ENCODE results near the gene KLK1.
A peak's percentile ranks its signal among the peaks of the same experiment; 100 is the strongest.

Gene KLK1

GRCh38 chr19:50797781-50798658 is 25.6 kb downstream of the KLK1 start:
- Mint-ChIP-seq H3K9me3 (no peaks in the 10 kb centered on the region), H3K4me3 (no peak overlapping the region)
- DNase-seq, result no peak

GRCh38 chr19:50797429-50797780 is 26.2 kb downstream of the KLK1 start:
- no peak overlapping the region for H3K27ac Mint-ChIP-seq
- ATAC-seq (replicated peaks), result no peak

More at GRCh38 chr19:50797781-50798658, 25.6 kb downstream of the KLK1 start:
- ATAC-seq (replicated peaks), result no peak
- Mint-ChIP-seq H3K36me3 (ENCODE audit: insufficient read depth) (peaks cover 49% of the 10 kb centered on the region), H3K27me3 (no peaks in the 10 kb centered on the region), H3K27ac (peak overlapping the region in 1 of 2 donors; percentile 71), H3K4me1 (ENCODE audit: low read depth in 2 of 2) (peaks cover 12 to 13% of the 10 kb centered on the region in 2 donors)

GRCh38 chr19:50796634-50797428 is 26.8 kb downstream of the KLK1 start:
- no peak overlapping the region for H3K4me3 Mint-ChIP-seq
- no peaks in the 10 kb centered on the region for H3K27me3 Mint-ChIP-seq
- no peak for ATAC-seq (replicated peaks)
- H3K9me3 Mint-ChIP-seq, result no peaks in the 10 kb centered on the region
- H3K4me1 Mint-ChIP-seq (ENCODE audit: low read depth in 2 of 2), result peaks cover 4 to 5% of the 10 kb centered on the region in 2 donors
- DNase-seq, result no peak
- no peak overlapping the region for H3K27ac Mint-ChIP-seq
- peaks cover 49% of the 10 kb centered on the region for H3K36me3 Mint-ChIP-seq (ENCODE audit: insufficient read depth)

More at GRCh38 chr19:50797429-50797780, 26.2 kb downstream of the KLK1 start:
- Mint-ChIP-seq H3K27me3 (no peaks in the 10 kb centered on the region), H3K36me3 (ENCODE audit: insufficient read depth) (peaks cover 49% of the 10 kb centered on the region), H3K4me3 (no peak overlapping the region), H3K4me1 (ENCODE audit: low read depth in 2 of 2) (peaks cover 6 to 7% of the 10 kb centered on the region in 2 donors), H3K9me3 (no peaks in the 10 kb centered on the region)
- no peak for DNase-seq

GRCh38 chr19:50796128-50796633 is 27.4 kb downstream of the KLK1 start:
- Mint-ChIP-seq H3K4me1 (ENCODE audit: low read depth in 2 of 2) (peaks cover 4% of the 10 kb centered on the region in 2 donors), H3K9me3 (no peaks in the 10 kb centered on the region), H3K27ac (no peak overlapping the region), H3K27me3 (no peaks in the 10 kb centered on the region), H3K4me3 (no peak overlapping the region), H3K36me3 (ENCODE audit: insufficient read depth) (peaks cover 45% of the 10 kb centered on the region)
- no peak for ATAC-seq (replicated peaks)
- DNase-seq, result no peak

- DNase-seq, result no peak
- Mint-ChIP-seq H3K4me3 (no peak overlapping the region), H3K27ac (peak overlapping the region in 1 of 2 donors; percentile 38), H3K36me3 (ENCODE audit: insufficient read depth) (peaks cover 39% of the 10 kb centered on the region), H3K4me1 (ENCODE audit: low read depth in 2 of 2) (peaks cover 3 to 4% of the 10 kb centered on the region in 2 donors), H3K9me3 (no peaks in the 10 kb centered on the region), H3K27me3 (no peaks in the 10 kb centered on the region)
- ATAC-seq (replicated peaks), result no peak
These were observed 27.9 kb downstream of the KLK1 start for GRCh38 chr19:50795664-50796073.

GRCh38 chr19:50794876-50795663 is 28.5 kb downstream of the KLK1 start:
- Mint-ChIP-seq H3K36me3 (ENCODE audit: insufficient read depth) (peaks cover 35% of the 10 kb centered on the region), H3K4me3 (no peak overlapping the region), H3K4me1 (ENCODE audit: low read depth in 2 of 2) (peaks cover 3 to 4% of the 10 kb centered on the region in 2 donors), H3K9me3 (no peaks in the 10 kb centered on the region), H3K27ac (peak overlapping the region; percentile 38 to 67), H3K27me3 (no peaks in the 10 kb centered on the region)
- no peak for DNase-seq
- ATAC-seq (replicated peaks), result no peak

GRCh38 chr19:50794074-50794875 is 29.3 kb downstream of the KLK1 start:
- peak; percentile 54 for ATAC-seq (replicated peaks)
- peaks cover 3 to 4% of the 10 kb centered on the region in 2 donors for H3K4me1 Mint-ChIP-seq (ENCODE audit: low read depth in 2 of 2)
- peaks cover 28% of the 10 kb centered on the region for H3K36me3 Mint-ChIP-seq (ENCODE audit: insufficient read depth)
- H3K27ac Mint-ChIP-seq, result peak overlapping the region in 1 of 2 donors; percentile 67
- no peak overlapping the region for H3K4me3 Mint-ChIP-seq
- DNase-seq, result no peak
- H3K9me3 Mint-ChIP-seq, result no peaks in the 10 kb centered on the region
- H3K27me3 Mint-ChIP-seq, result no peaks in the 10 kb centered on the region

- no peak for ATAC-seq (replicated peaks)
- H3K4me3 Mint-ChIP-seq, result no peak overlapping the region
- no peaks in the 10 kb centered on the region for H3K9me3 Mint-ChIP-seq
- peaks cover 25% of the 10 kb centered on the region for H3K36me3 Mint-ChIP-seq (ENCODE audit: insufficient read depth)
- no peaks in the 10 kb centered on the region for H3K27me3 Mint-ChIP-seq
- peaks cover 3 to 4% of the 10 kb centered on the region in 2 donors for H3K4me1 Mint-ChIP-seq (ENCODE audit: low read depth in 2 of 2)
- no peak for DNase-seq
- peak overlapping the region in 1 of 2 donors; percentile 67 for H3K27ac Mint-ChIP-seq
These were observed 30.0 kb downstream of the KLK1 start for GRCh38 chr19:50793558-50794065.

GRCh38 chr19:50792272-50793250 is 31.0 kb downstream of the KLK1 start:
- ATAC-seq (replicated peaks) (no peak), DNase-seq (no peak)
- Mint-ChIP-seq H3K4me1 (ENCODE audit: low read depth in 2 of 2) (peaks cover 3 to 4% of the 10 kb centered on the region in 2 donors), H3K36me3 (ENCODE audit: insufficient read depth) (peaks cover 22% of the 10 kb centered on the region), H3K27me3 (no peaks in the 10 kb centered on the region), H3K4me3 (no peak overlapping the region), H3K27ac (peak overlapping the region in 1 of 2 donors; percentile 41), H3K9me3 (no peaks in the 10 kb centered on the region)

- no peak overlapping the region for H3K4me3 Mint-ChIP-seq
- no peak overlapping the region for H3K27ac Mint-ChIP-seq
- peaks cover 15% of the 10 kb centered on the region for H3K36me3 Mint-ChIP-seq (ENCODE audit: insufficient read depth)
These were observed 31.9 kb downstream of the KLK1 start for GRCh38 chr19:50791594-50792271.

GRCh38 chr19:50790922-50791467 is 32.6 kb downstream of the KLK1 start:
- Mint-ChIP-seq H3K27me3 (no peaks in the 10 kb centered on the region), H3K4me1 (ENCODE audit: low read depth in 2 of 2) (peaks cover 3 to 4% of the 10 kb centered on the region in 2 donors), H3K9me3 (no peaks in the 10 kb centered on the region), H3K36me3 (ENCODE audit: insufficient read depth) (peaks cover 11% of the 10 kb centered on the region), H3K27ac (no peak overlapping the region), H3K4me3 (no peak overlapping the region)
- ATAC-seq (replicated peaks) (no peak), DNase-seq (no peak)

More at GRCh38 chr19:50791594-50792271, 31.9 kb downstream of the KLK1 start:
- ATAC-seq (replicated peaks) (no peak), DNase-seq (no peak)
- Mint-ChIP-seq H3K27me3 (no peaks in the 10 kb centered on the region), H3K9me3 (no peaks in the 10 kb centered on the region), H3K4me1 (ENCODE audit: low read depth in 2 of 2) (peaks cover 3 to 4% of the 10 kb centered on the region in 2 donors)
